PC-3 (cell line): Measurements from ENCODE around the gene WDR36. TPM values are rescaled to one million over a fixed set of nuclear protein-coding genes. Genes with fewer than 3 reads are reported as not detected.

Source experiments
- ATAC-seq: fragments of 200-7000 bp; cut with Tn5 transposase; 2 replicates; pipeline ENCODE4 v1.9.1; 2020; ENCODE audit warnings: mild to moderate bottlenecking, moderate library complexity
- BruUV-seq: library from RNA; stranded (reverse); fragments of 400-500 nt; replicated peaks from 2 replicates; lab custom pipeline; 2021; lab: Mats Ljungman, UMichigan
- CTCF ChIA-PET: fragments of 300-600 bp; sonication (Branson Sonifier 250); formaldehyde crosslinking; loops from one replicate; lab custom pipeline; 2022; ENCODE audit warnings: antibody characterized with exemption; lab: Charles Lee
- POLR2A ChIA-PET: fragments of 300-600 bp; sonication (Branson Sonifier 250); formaldehyde crosslinking; loops from one replicate; lab custom pipeline; 2022; ENCODE audit warnings: antibody characterized with exemption; ENCODE audit not compliant: unreplicated experiment; lab: Charles Lee
- DNase-seq: peaks from one replicate; pipeline ENCODE4 v3.0.0-alpha.2; 2015
- H2AFZ ChIP-seq: fragments of 300-600 bp; sonication (generic); 2 replicates; pipeline ENCODE4 v1.6.0; 2016; ENCODE audit warnings: antibody characterized with exemption, low read length
- H3F3A ChIP-seq: fragments of 300-600 bp; sonication (generic); one replicate; pipeline ENCODE4 v1.6.0; 2017; ENCODE audit warnings: antibody characterized with exemption, low read length, control low read depth, mild to moderate bottlenecking; ENCODE audit not compliant: unreplicated experiment
- H3K27ac ChIP-seq: fragments of 300-600 bp; sonication (generic); 2 replicates; pipeline ENCODE4 v1.5.1; 2016; ENCODE audit warnings: mild to moderate bottlenecking, low read length
- H3K27me3 ChIP-seq: fragments of 300-600 bp; sonication (generic); 2 replicates; pipeline ENCODE4 v1.6.1; 2016; ENCODE audit warnings: low read length, mixed read lengths
- H3K36me3 ChIP-seq: fragments of 300-600 bp; sonication (generic); 2 replicates; pipeline ENCODE4 v1.6.1; 2016; ENCODE audit warnings: low read depth, mixed run types, low read length, mixed read lengths
- H3K4me1 ChIP-seq: fragments of 300-600 bp; sonication (generic); 2 replicates; pipeline ENCODE4 v1.5.1; 2016; ENCODE audit warnings: low read length; ENCODE audit not compliant: insufficient read depth
- H3K4me2 ChIP-seq: fragments of 300-600 bp; sonication (generic); 2 replicates; pipeline ENCODE4 v1.6.0; 2016; ENCODE audit warnings: low read length
- H3K4me3 ChIP-seq: fragments of 300-600 bp; sonication (generic); 2 replicates; pipeline ENCODE4 v1.5.1; 2016; ENCODE audit warnings: mild to moderate bottlenecking, low read length, mixed read lengths
- H3K79me2 ChIP-seq: fragments of 300-600 bp; sonication (generic); 2 replicates; pipeline ENCODE4 v1.6.1; 2017; ENCODE audit warnings: low read length, mixed read lengths
- H3K9ac ChIP-seq: fragments of 300-600 bp; sonication (generic); 2 replicates; pipeline ENCODE4 v1.6.0; 2016; ENCODE audit warnings: mild to moderate bottlenecking, low read length
- H3K9me2 ChIP-seq: fragments of 300-600 bp; sonication (generic); replicated peaks from 2 replicates; pipeline ENCODE4 v1.6.1; 2016; ENCODE audit warnings: mixed run types, low read length, mixed read lengths
- H3K9me3 ChIP-seq: fragments of 300-600 bp; sonication (generic); 2 replicates; pipeline ENCODE4 v1.6.1; 2016; ENCODE audit warnings: low read length, mixed read lengths
- H4K20me1 ChIP-seq: fragments of 300-600 bp; sonication (generic); 2 replicates; pipeline ENCODE4 v1.6.1; 2016; ENCODE audit warnings: low read length, mixed read lengths
- EZH2 ChIP-seq: fragments of 300-600 bp; sonication (generic); IDR thresholded peaks from one replicate; pipeline ENCODE4 v1.6.1; 2017; ENCODE audit warnings: antibody characterized with exemption, mild to moderate bottlenecking, low read length; ENCODE audit not compliant: unreplicated experiment
- EZH2phosphoT487 ChIP-seq: fragments of 300-600 bp; sonication (generic); IDR thresholded peaks from 2 replicates; pipeline ENCODE4 v1.6.1; 2018; ENCODE audit warnings: mild to moderate bottlenecking, antibody characterized with exemption, low read length, borderline replicate concordance
- intact Hi-C: fragments of 100-400 bp; cut with micrococcal nuclease; formaldehyde crosslinking; loops from 2 replicates; pipeline ENCODE4 v1.9.0; 2023
- total RNA-seq: library from RNA; depleted of rRNA; stranded (reverse); fragments of >200 nt; gene quantifications from 2 replicates; pipeline ENCODE4 v1.2.3, GENCODE V29; 2014
- TF ChIP-seq, protein P1 (sequence below): fragments of 300-600 bp; sonication (generic); conservative IDR thresholded peaks from 2 replicates; pipeline ENCODE4 v1.5.1; 2017; ENCODE audit warnings: antibody characterized with exemption, low read depth, mild to moderate bottlenecking, low read length

WDR36 gene
- total RNA-seq, 1 experiment from 2014 or later: 38.2 TPM

DNA sequence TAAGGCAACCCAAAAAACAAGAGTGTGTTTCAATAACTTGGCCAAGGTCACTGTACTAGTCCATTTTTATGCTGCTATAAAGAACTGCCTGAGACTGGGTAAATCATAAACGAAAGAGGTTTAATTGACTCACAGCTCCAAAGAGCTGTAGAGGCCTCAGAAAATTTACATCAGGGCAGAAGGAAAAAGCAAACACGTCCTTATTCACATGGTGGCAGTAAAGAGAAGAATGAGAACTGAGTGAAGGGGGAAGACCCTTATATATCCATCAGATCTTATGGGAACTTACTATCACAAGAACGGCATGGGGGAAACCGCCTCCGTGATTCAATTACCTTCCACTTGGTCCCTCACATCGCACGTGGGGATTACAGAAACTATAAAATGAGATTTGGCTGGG lies 67.7 kb downstream of the WDR36 start:
- Histone ChIP-seq H3K9ac (no peak overlapping the region), H3K9me3 (no peaks in the 10 kb centered on the region), H3K4me3 (no peak overlapping the region), H3F3A (no peaks in the 10 kb centered on the region), H3K36me3 (no peaks in the 10 kb centered on the region), H4K20me1 (no peaks in the 10 kb centered on the region), H3K27me3 (no peaks in the 10 kb centered on the region), H3K4me1 (no peaks in the 10 kb centered on the region), H3K79me2 (no peaks in the 10 kb centered on the region), H3K9me2 (no peaks in the 10 kb centered on the region), H2AFZ (no peak overlapping the region), H3K27ac (no peak overlapping the region), H3K4me2 (no peak overlapping the region)
- ATAC-seq (no peak), DNase-seq (peak; percentile 8)
- POLR2A ChIA-PET: no interaction called here
- TF ChIP-seq, protein P1, sequence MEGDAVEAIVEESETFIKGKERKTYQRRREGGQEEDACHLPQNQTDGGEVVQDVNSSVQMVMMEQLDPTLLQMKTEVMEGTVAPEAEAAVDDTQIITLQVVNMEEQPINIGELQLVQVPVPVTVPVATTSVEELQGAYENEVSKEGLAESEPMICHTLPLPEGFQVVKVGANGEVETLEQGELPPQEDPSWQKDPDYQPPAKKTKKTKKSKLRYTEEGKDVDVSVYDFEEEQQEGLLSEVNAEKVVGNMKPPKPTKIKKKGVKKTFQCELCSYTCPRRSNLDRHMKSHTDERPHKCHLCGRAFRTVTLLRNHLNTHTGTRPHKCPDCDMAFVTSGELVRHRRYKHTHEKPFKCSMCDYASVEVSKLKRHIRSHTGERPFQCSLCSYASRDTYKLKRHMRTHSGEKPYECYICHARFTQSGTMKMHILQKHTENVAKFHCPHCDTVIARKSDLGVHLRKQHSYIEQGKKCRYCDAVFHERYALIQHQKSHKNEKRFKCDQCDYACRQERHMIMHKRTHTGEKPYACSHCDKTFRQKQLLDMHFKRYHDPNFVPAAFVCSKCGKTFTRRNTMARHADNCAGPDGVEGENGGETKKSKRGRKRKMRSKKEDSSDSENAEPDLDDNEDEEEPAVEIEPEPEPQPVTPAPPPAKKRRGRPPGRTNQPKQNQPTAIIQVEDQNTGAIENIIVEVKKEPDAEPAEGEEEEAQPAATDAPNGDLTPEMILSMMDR: no peak
- no peak for TF ChIP-seq EZH2phosphoT487
- no peak for TF ChIP-seq EZH2
- BruUV-seq: no TSS peak
- CTCF ChIA-PET: no interaction called here
- intact Hi-C loops: loop anchor here (2.0 to 5.0 kb wide), 2 partner anchors 242 to 301 kb away; no protein-coding TSS in a partner anchor

DNA sequence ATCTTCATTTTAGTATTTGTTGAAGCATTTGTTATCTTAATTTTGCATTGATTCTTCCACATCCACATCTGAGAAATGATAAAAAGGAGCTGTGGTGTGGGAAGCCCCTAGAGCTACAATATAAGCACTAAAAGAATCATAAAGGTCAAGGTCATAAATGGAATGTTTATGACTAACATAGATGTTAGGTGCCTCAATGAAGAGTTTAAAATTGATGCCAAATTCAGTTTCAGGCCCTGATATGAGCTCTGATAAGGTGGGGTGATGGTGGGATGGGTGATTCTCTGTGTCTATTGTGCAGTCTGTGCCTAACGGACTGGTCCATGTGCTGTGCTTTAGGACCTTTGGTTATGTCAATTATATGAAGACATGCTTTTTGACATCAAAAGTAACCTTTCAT lies 70.9 kb downstream of the WDR36 start:
- intact Hi-C loops: no loop called here
- POLR2A ChIA-PET: no interaction called here
- H3K79me2 ChIP-seq: no peaks in the 10 kb centered on the region
- H3K9me3 ChIP-seq: no peaks in the 10 kb centered on the region
- H3K4me1 ChIP-seq: no peaks in the 10 kb centered on the region
- H4K20me1 ChIP-seq: no peaks in the 10 kb centered on the region
- H3K9ac ChIP-seq: no peak overlapping the region
- no TSS peak for BruUV-seq
- no peaks in the 10 kb centered on the region for H3F3A ChIP-seq
- CTCF ChIA-PET: interaction anchor here (0.7 kb wide), 1 partner anchor 298 kb away, joined by 4 read pairs; no protein-coding TSS in a partner anchor
- no peak for DNase-seq
- H3K27me3 ChIP-seq: peaks cover 11% of the 10 kb centered on the region
- H3K27ac ChIP-seq: no peak overlapping the region
- H3K9me2 ChIP-seq: no peaks in the 10 kb centered on the region
- no peak overlapping the region for H3K4me2 ChIP-seq
- TF ChIP-seq, protein P1: no peak
- TF ChIP-seq EZH2phosphoT487: no peak
- no peak for TF ChIP-seq EZH2
- no peak overlapping the region for H3K4me3 ChIP-seq
- no peaks in the 10 kb centered on the region for H3K36me3 ChIP-seq
- no peak overlapping the region for H2AFZ ChIP-seq
- ATAC-seq: no peak

DNA sequence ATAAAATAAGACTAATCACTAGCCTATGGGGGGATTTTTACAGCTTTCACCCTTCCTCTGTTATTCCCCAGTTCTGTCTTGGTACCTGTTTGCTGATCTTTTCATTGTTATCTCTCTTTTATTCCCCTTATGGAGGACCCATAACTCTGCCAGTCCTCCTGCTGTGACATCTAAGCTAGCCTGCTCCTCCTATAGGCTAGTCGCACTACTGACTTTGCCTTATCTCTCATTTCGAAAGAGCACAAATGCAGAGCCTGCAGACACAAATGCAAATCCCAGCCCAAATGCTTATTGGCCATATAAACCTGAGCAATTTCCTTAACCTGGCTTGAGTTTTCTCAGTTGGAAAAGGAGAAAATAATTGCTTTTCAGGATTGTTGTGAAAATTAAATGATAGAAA lies 72.9 kb downstream of the WDR36 start:
- Histone ChIP-seq H3K27ac (no peak overlapping the region), H3K4me2 (no peak overlapping the region), H3K4me1 (no peaks in the 10 kb centered on the region), H3K9me3 (no peaks in the 10 kb centered on the region), H3K4me3 (no peak overlapping the region), H2AFZ (no peak overlapping the region), H3K27me3 (peaks cover 12% of the 10 kb centered on the region), H4K20me1 (no peaks in the 10 kb centered on the region), H3K36me3 (no peaks in the 10 kb centered on the region), H3K9ac (no peak overlapping the region), H3K9me2 (no peaks in the 10 kb centered on the region), H3K79me2 (no peaks in the 10 kb centered on the region), H3F3A (no peaks in the 10 kb centered on the region)
- ChIA-PET POLR2A (no interaction called here), CTCF (interaction anchor here (0.7 kb wide), 1 partner anchor 180 kb away, joined by 3 read pairs; no protein-coding TSS in a partner anchor)
- ATAC-seq (no peak), DNase-seq (no peak)
- no TSS peak for BruUV-seq
- TF ChIP-seq, protein P1: no peak
- no peak for TF ChIP-seq EZH2
- no peak for TF ChIP-seq EZH2phosphoT487
- intact Hi-C loops: no loop called here
